Endothelial cell (in vitro differentiated cells): Measurements from ENCODE around the gene FCF1. TPM values are rescaled to one million over a fixed set of nuclear protein-coding genes. Genes with fewer than 3 reads are reported as not detected.

Experiments
- DNase-seq: peaks from one replicate; pipeline ENCODE4 v3.0.0; 2021; ENCODE audit warnings: low spot score
- H3K27ac Mint-ChIP-seq: one replicate; pipeline ENCODE4 v1.8.0; 2021; ENCODE audit warnings: mixed read lengths, inconsistent platforms; ENCODE audit not compliant: unreplicated experiment
- H3K27me3 Mint-ChIP-seq: one replicate; pipeline ENCODE4 v1.8.0; 2021; ENCODE audit warnings: mild to moderate bottlenecking, moderate library complexity, mixed read lengths, inconsistent platforms; ENCODE audit not compliant: unreplicated experiment
- H3K36me3 Mint-ChIP-seq: one replicate; pipeline ENCODE4 v1.8.0; 2021; ENCODE audit warnings: mild to moderate bottlenecking, low read depth, mixed read lengths, inconsistent platforms; ENCODE audit not compliant: unreplicated experiment
- H3K4me1 Mint-ChIP-seq: one replicate; pipeline ENCODE4 v1.8.0; 2021; ENCODE audit warnings: mild to moderate bottlenecking, mixed read lengths, inconsistent platforms; ENCODE audit not compliant: unreplicated experiment
- H3K4me3 Mint-ChIP-seq: one replicate; pipeline ENCODE4 v1.8.0; 2021; ENCODE audit warnings: mild to moderate bottlenecking, mixed read lengths, inconsistent platforms; ENCODE audit not compliant: unreplicated experiment
- H3K9me3 Mint-ChIP-seq: one replicate; pipeline ENCODE4 v1.8.0; 2021; ENCODE audit warnings: mixed read lengths, inconsistent platforms; ENCODE audit not compliant: unreplicated experiment
- total RNA-seq: library from RNA; stranded (reverse); fragmentation: NEBNext Ultra II Directional; extraction: Animal tissue kit (Norgen Biotek cat#: 25700); gene quantifications from one replicate; pipeline ENCODE4 v1.2.1, GENCODE V29; 2021; ENCODE audit not compliant: unreplicated experiment
- TF ChIP-seq, protein P1 (sequence below): fragments of 200-600 bp; sonication (generic); IDR thresholded peaks from one replicate; pipeline ENCODE4 v1.5.0; 2021; ENCODE audit warnings: antibody characterized with exemption; ENCODE audit not compliant: unreplicated experiment

Gene FCF1
- total RNA-seq, 1 donor from 2014 or later = 35.7 TPM

DNA sequence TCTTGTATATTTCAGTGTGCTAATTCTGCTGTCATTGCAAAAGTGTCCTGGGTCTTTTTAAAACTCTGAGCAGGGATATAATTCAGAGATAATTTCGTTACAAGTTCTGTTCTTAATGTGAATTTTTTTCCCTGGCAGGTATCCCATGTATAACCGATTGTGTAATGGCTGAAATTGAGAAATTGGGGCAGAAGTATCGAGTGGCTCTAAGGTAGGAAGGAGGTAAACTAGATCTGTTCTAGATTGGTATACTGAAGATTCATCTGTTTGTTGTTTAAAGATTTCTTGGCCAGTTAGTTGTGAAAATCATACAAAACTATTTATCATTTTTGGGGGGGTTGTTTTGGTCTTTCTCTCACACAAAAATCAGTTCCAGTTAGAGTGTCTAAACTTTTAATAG lies 10.2 kb downstream of the FCF1 start:
- Mint-ChIP-seq H3K9me3 (no peaks in the 10 kb centered on the region), H3K27ac (no peak overlapping the region), H3K4me1 (no peaks in the 10 kb centered on the region), H3K4me3 (no peak overlapping the region), H3K27me3 (no peaks in the 10 kb centered on the region), H3K36me3 (peaks cover 9% of the 10 kb centered on the region)
- no peak for DNase-seq
- TF ChIP-seq, protein P1, sequence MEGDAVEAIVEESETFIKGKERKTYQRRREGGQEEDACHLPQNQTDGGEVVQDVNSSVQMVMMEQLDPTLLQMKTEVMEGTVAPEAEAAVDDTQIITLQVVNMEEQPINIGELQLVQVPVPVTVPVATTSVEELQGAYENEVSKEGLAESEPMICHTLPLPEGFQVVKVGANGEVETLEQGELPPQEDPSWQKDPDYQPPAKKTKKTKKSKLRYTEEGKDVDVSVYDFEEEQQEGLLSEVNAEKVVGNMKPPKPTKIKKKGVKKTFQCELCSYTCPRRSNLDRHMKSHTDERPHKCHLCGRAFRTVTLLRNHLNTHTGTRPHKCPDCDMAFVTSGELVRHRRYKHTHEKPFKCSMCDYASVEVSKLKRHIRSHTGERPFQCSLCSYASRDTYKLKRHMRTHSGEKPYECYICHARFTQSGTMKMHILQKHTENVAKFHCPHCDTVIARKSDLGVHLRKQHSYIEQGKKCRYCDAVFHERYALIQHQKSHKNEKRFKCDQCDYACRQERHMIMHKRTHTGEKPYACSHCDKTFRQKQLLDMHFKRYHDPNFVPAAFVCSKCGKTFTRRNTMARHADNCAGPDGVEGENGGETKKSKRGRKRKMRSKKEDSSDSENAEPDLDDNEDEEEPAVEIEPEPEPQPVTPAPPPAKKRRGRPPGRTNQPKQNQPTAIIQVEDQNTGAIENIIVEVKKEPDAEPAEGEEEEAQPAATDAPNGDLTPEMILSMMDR = no peak

DNA sequence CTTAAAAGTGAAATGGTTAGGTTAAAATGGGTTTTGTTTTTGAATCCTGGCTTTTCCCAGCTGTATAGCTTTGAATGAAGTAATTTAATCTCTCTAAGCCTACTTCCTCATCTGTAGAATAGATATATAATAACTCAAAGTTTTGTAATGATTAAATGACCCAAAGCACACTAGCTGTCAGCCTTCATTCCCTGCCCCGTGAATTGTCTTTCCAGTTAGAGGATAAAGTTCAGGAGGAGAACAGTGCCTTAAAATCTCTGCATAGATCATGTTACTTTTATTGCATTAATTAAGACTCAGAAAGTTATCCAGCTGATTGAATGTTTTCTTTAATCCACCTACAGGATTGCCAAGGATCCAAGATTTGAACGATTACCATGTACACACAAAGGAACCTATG lies 19.4 kb downstream of the FCF1 start:
- TF ChIP-seq, protein P1 = no peak
- no peak for DNase-seq
- peaks cover 19% of the 10 kb centered on the region for H3K36me3 Mint-ChIP-seq
- H3K4me1 Mint-ChIP-seq = no peaks in the 10 kb centered on the region
- H3K9me3 Mint-ChIP-seq = no peaks in the 10 kb centered on the region
- H3K4me3 Mint-ChIP-seq = no peak overlapping the region
- H3K27ac Mint-ChIP-seq = no peak overlapping the region
- no peaks in the 10 kb centered on the region for H3K27me3 Mint-ChIP-seq

DNA sequence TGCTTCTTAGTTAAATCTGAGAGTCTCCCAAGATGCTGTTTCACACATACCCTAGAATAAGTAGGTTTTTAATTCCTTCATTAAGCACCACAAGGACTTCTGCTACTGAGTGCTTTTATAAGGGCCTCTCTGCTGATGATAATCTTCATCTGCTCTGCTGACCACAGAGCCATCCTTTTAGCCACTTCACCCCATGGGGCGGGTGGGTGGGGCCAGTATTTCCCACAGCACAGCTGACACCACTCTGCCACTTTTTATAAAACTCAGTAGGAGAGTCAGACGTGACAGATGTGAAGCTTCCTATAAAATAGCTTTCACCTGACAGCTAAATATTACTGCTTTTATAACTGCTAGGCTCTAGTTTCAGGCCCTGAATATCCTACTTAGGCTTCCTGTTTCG lies 20.3 kb downstream of the FCF1 start:
- Mint-ChIP-seq H3K27ac (no peak overlapping the region), H3K9me3 (no peaks in the 10 kb centered on the region), H3K4me1 (no peaks in the 10 kb centered on the region), H3K27me3 (no peaks in the 10 kb centered on the region), H3K4me3 (no peak overlapping the region), H3K36me3 (peaks cover 19% of the 10 kb centered on the region)
- no peak for DNase-seq
- TF ChIP-seq, protein P1 = no peak

DNA sequence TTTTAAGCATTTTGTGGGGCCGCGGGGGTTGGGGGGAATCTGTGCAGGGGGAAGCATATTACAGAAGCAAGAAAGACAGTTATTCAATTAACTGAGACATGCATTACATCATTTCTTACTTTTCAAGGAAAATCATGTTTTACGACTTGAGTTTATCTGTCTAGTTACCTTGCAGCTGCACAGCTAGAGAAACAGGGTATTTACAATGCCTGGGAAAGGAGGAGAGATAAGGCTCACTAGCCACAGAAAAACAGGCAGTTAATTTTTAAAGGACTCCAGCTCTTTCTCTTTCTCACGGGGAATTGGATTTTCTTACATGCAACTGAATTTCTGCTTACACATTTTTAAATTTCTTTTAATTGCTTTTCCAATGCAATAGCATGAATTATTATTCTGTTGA lies 22.2 kb downstream of the FCF1 start:
- no peak overlapping the region for H3K4me3 Mint-ChIP-seq
- no peaks in the 10 kb centered on the region for H3K9me3 Mint-ChIP-seq
- DNase-seq = no peak
- TF ChIP-seq, protein P1 = no peak
- H3K4me1 Mint-ChIP-seq = no peaks in the 10 kb centered on the region
- H3K27me3 Mint-ChIP-seq = no peaks in the 10 kb centered on the region
- H3K27ac Mint-ChIP-seq = no peak overlapping the region
- peaks cover 23% of the 10 kb centered on the region for H3K36me3 Mint-ChIP-seq

DNA sequence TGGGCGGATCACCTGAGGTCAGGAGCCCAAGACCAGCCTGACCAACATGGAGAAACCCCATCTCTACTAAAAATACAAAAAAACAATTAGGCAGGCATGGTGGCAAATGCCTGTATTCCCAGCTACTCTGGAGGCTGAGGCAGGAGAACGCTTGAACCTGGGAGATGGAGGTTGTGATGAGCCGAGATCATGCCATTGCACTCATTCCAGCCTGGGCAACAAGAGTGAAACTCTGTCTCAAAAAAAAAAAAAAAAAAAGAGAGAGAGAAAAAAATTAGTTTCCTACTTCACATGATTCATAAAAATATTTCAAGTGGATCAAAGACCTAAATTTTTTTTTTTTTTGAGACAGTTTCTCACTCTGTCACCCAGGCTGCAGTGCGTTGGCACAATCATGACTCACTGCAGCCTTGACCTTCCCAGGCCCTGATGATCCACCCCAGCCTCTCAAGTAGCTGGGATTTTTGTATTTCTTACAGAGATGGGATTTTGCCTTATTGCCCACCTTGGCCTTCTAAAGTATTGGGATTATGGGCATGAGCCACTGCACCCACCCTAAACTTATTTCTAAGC lies 24.9 kb downstream of the FCF1 start:
- no peak overlapping the region for H3K27ac Mint-ChIP-seq
- H3K4me3 Mint-ChIP-seq = no peak overlapping the region
- no peaks in the 10 kb centered on the region for H3K4me1 Mint-ChIP-seq
- H3K27me3 Mint-ChIP-seq = no peaks in the 10 kb centered on the region
- no peak for DNase-seq
- no peaks in the 10 kb centered on the region for H3K9me3 Mint-ChIP-seq
- TF ChIP-seq, protein P1 = no peak
- peaks cover 19% of the 10 kb centered on the region for H3K36me3 Mint-ChIP-seq
